Measurements from ENCODE around the gene CROCC2. TPM values are rescaled to one million over a fixed set of nuclear protein-coding genes. Genes with fewer than 3 reads are reported as not detected.

Gene CROCC2
- total and polyA plus RNA-seq, 2 donors (not counting 1 experiment from before 2014, with no cell fraction given): not detected

DNA sequence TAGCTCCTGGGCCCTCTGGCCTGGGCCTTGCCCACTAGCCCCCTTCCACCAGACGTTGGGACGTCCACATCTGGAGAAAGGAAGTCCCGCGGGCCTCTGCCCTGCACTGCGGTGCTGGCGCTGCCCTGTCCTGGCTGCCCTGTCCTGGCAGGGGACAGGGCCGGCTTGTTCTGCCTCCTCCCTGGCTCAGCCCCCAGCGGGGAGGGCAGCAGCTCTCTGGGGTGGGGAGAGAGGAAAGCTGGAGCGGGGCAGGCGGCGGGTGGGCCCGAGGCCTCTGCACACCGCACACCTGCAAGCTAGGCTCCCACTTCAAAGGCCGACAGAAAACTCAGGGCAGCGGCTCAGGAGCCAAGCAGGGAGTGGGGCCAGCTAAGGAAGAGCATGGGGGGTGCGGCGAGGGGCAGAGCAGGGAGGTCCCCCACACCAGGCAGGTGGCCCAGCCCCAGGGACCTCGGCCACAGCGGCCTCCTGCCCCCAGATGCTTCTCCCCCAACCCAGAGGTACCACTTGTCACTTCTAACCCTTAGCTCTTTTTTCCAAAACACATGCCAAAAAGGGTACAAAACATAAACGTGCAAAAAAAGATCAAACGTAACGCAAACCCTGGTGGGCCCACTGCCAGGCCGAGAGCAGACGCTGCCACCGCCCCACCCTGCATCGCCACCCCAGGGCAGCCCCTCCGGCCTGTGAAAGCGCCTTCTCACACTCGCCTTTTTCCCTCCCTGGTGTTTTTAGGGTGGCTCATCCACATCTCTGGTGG lies 105.8 kb downstream of the CROCC2 start:
- Histone ChIP-seq H3K27me3 (replicated peaks in 1 of 4; ENCODE audit: control extremely low read depth in 1 of 4, control insufficient read depth in 3 of 4, insufficient read depth in 4 of 4, low read length in 3 of 4) (peaks cover 0 to 22% (median 4%) of the 10 kb centered on the region in 4 experiments), H3K4me1 (ENCODE audit: control insufficient read depth in 2 of 2, insufficient read depth in 2 of 2, low read length in 2 of 2) (peaks cover 10 to 11% of the 10 kb centered on the region in 2 donors), H3K27ac (ENCODE audit: low read length in 2 of 2) (no peak overlapping the region), H3K79me2 (ENCODE audit: control insufficient read depth, insufficient read depth, low read length) (no peaks in the 10 kb centered on the region), H3K36me3 (replicated peaks in 1 of 2; ENCODE audit: control extremely low read depth in 1 of 2, control insufficient read depth in 1 of 2, extremely low read depth in 1 of 2, insufficient read depth in 2 of 2, low read length in 1 of 2) (no peaks in the 10 kb centered on the region), H3K9me3 (ENCODE audit: control extremely low read depth in 1 of 3, control insufficient read depth in 2 of 3, insufficient read depth in 1 of 3, low read length in 2 of 3) (peaks cover 0 to 12% (median 0%) of the 10 kb centered on the region in 3 donors), H3K4me2 (replicated peaks; ENCODE audit: low read depth, low read length, poor library complexity, severe bottlenecking) (no peak overlapping the region), H2AFZ (ENCODE audit: insufficient read depth, low read depth, low read length, poor library complexity, severe bottlenecking) (no peak overlapping the region), H3K9ac (ENCODE audit: low read length) (no peak overlapping the region), H4K20me1 (ENCODE audit: control insufficient read depth, insufficient read depth, low read length, poor library complexity, severe bottlenecking) (no peaks in the 10 kb centered on the region), H3K4me3 (ENCODE audit: control extremely low read depth in 1 of 5, extremely low read depth in 1 of 5, insufficient read depth in 1 of 5, low read depth in 2 of 5, low read length in 4 of 5) (no peak overlapping the region)
- DNase-seq (no peak), ATAC-seq (ENCODE audit: low read depth) (no peak)
- POLR2A ChIA-PET: no interaction called here
- Mint-ChIP-seq H3K27ac (no peak overlapping the region), H3K9me3 (ENCODE audit: insufficient read depth) (no peaks in the 10 kb centered on the region), H3K27me3 (peaks cover 8% of the 10 kb centered on the region), H3K4me1 (peaks cover 11% of the 10 kb centered on the region), H3K4me3 (no peak overlapping the region)
- TF ChIP-seq, protein P1, sequence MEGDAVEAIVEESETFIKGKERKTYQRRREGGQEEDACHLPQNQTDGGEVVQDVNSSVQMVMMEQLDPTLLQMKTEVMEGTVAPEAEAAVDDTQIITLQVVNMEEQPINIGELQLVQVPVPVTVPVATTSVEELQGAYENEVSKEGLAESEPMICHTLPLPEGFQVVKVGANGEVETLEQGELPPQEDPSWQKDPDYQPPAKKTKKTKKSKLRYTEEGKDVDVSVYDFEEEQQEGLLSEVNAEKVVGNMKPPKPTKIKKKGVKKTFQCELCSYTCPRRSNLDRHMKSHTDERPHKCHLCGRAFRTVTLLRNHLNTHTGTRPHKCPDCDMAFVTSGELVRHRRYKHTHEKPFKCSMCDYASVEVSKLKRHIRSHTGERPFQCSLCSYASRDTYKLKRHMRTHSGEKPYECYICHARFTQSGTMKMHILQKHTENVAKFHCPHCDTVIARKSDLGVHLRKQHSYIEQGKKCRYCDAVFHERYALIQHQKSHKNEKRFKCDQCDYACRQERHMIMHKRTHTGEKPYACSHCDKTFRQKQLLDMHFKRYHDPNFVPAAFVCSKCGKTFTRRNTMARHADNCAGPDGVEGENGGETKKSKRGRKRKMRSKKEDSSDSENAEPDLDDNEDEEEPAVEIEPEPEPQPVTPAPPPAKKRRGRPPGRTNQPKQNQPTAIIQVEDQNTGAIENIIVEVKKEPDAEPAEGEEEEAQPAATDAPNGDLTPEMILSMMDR (IDR thresholded peaks at IDR 0.05): no peak
- TF ChIP-seq EZH2 (IDR thresholded peaks at IDR 0.05; ENCODE audit: borderline replicate concordance, insufficient read depth, low read depth, low read length, poor library complexity, severe bottlenecking): no peak
- intact Hi-C loops (cut with micrococcal nuclease): no loop called here
- WGBS (ENCODE audit: insufficient coverage): 60% methylated on average over 17 of the region's 29 CpGs
- CTCF ChIA-PET: no interaction called here

DNA sequence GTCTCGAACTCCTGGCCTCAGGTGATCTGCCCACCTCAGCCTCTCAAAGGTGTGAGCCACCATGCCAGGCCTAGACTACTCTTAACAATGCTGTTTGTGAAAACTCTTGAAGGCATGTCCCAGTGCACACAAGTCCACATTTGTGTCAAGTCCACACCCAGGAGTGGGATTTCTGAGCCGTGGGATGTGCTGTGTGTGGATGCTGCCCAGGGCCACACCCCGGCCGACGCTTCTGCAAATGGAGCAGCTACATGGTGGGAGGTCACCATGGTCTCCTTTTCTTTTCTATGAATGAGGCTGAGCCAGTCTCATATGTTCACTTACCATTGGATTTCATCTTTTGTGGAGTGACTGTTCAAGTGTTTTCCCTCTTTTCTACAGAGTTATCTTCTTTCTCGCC lies 108.1 kb downstream of the CROCC2 start:
- no peak overlapping the region for H3K27ac Mint-ChIP-seq
- H3K9me3 ChIP-seq (ENCODE audit: control extremely low read depth in 1 of 3, control insufficient read depth in 2 of 3, insufficient read depth in 1 of 3, low read length in 2 of 3): peaks cover 0 to 4% (median 0%) of the 10 kb centered on the region in 3 donors
- no peak overlapping the region for H3K27ac ChIP-seq (ENCODE audit: low read length in 2 of 2)
- no peak overlapping the region for H3K4me3 ChIP-seq (ENCODE audit: control extremely low read depth in 1 of 5, extremely low read depth in 1 of 5, insufficient read depth in 1 of 5, low read depth in 2 of 5, low read length in 4 of 5)
- peaks cover 0 to 9% (median 4%) of the 10 kb centered on the region in 4 experiments for H3K27me3 ChIP-seq (replicated peaks in 1 of 4; ENCODE audit: control extremely low read depth in 1 of 4, control insufficient read depth in 3 of 4, insufficient read depth in 4 of 4, low read length in 3 of 4)
- H3K4me3 Mint-ChIP-seq: no peak overlapping the region
- H3K9ac ChIP-seq (ENCODE audit: low read length): no peak overlapping the region
- CTCF ChIA-PET: interaction anchor here (0.7 kb wide), 1 partner anchor 17 kb away, joined by 3 read pairs; no protein-coding TSS in a partner anchor
- no peaks in the 10 kb centered on the region for H3K36me3 ChIP-seq (replicated peaks in 1 of 2; ENCODE audit: control extremely low read depth in 1 of 2, control insufficient read depth in 1 of 2, extremely low read depth in 1 of 2, insufficient read depth in 2 of 2, low read length in 1 of 2)
- H4K20me1 ChIP-seq (ENCODE audit: control insufficient read depth, insufficient read depth, low read length, poor library complexity, severe bottlenecking): no peaks in the 10 kb centered on the region
- TF ChIP-seq EZH2 (IDR thresholded peaks at IDR 0.05; ENCODE audit: borderline replicate concordance, insufficient read depth, low read depth, low read length, poor library complexity, severe bottlenecking): no peak
- TF ChIP-seq, protein P1 (IDR thresholded peaks at IDR 0.05): no peak
- peaks cover under 1% of the 10 kb centered on the region for H3K27me3 Mint-ChIP-seq
- no peaks in the 10 kb centered on the region for H3K9me3 Mint-ChIP-seq (ENCODE audit: insufficient read depth)
- 90% methylated on average over 4 of the region's 6 CpGs for WGBS (ENCODE audit: insufficient coverage)
- POLR2A ChIA-PET: no interaction called here
- ATAC-seq (ENCODE audit: low read depth) (no peak), DNase-seq (no peak)
- no peak overlapping the region for H3K4me2 ChIP-seq (replicated peaks; ENCODE audit: low read depth, low read length, poor library complexity, severe bottlenecking)
- no peak overlapping the region for H2AFZ ChIP-seq (ENCODE audit: insufficient read depth, low read depth, low read length, poor library complexity, severe bottlenecking)
- no peaks in the 10 kb centered on the region for H3K79me2 ChIP-seq (ENCODE audit: control insufficient read depth, insufficient read depth, low read length)
- H3K4me1 Mint-ChIP-seq: peaks cover 8% of the 10 kb centered on the region
- intact Hi-C loops (cut with micrococcal nuclease): no loop called here
- peaks cover 10 to 11% of the 10 kb centered on the region in 2 donors for H3K4me1 ChIP-seq (ENCODE audit: control insufficient read depth in 2 of 2, insufficient read depth in 2 of 2, low read length in 2 of 2)

Measured in B cell (primary cell).